Heart right ventricle (tissue), 16 donors: ENCODE measurements around the gene AXIN1. TPM values are rescaled to one million over a fixed set of nuclear protein-coding genes. Genes with fewer than 3 reads are reported as not detected.

ENCODE experiments used
- ATAC-seq, 8 donors: fragments of 200-7000 bp; cut with Tn5 transposase; one replicate each; pipeline ENCODE4 v1.9.1; 2020; ENCODE audit warnings: mild to moderate bottlenecking in 8 of 8, moderate library complexity in 8 of 8, moderate number of reproducible peaks in 1 of 8
- DNase-seq, 2 donors: peaks; one replicate each; pipeline ENCODE4 v3.0.0-alpha.2; 2020
- H3K27ac ChIP-seq, 10 donors: fragments of 200-600 bp; sonication (generic) in 2 of 10; one replicate each; pipeline versions ENCODE4 v1.5.0 to v1.8.0; 2020 to 2022; ENCODE audit warnings: mild to moderate bottlenecking in 3 of 10
- H3K27me3 ChIP-seq, 7 donors: fragments of 200-600 bp; one replicate each; pipeline ENCODE4 v1.8.0; 2021 to 2022; ENCODE audit warnings: mild to moderate bottlenecking in 2 of 7
- H3K36me3 ChIP-seq, 9 donors: fragments of 200-600 bp; sonication (generic) in 1 of 9; one replicate each; pipeline versions ENCODE4 v1.5.0 to v1.8.0; 2020 to 2022; ENCODE audit warnings: mild to moderate bottlenecking in 2 of 9
- H3K4me1 ChIP-seq, 9 donors: fragments of 200-600 bp; sonication (generic) in 1 of 9; one replicate each; pipeline versions ENCODE4 v1.5.0 to v1.8.0; 2020 to 2022; ENCODE audit warnings: mild to moderate bottlenecking in 4 of 9
- H3K4me3 ChIP-seq, 10 donors: fragments of 200-600 bp; sonication (generic) in 2 of 10; one replicate each; pipeline versions ENCODE4 v1.5.0 to v1.8.0; 2020 to 2022; ENCODE audit warnings: mild to moderate bottlenecking in 7 of 10, moderate library complexity in 2 of 10
- H3K9me3 ChIP-seq, 11 donors: fragments of 200-600 bp in 10 of 11; sonication (generic) in 2 of 11; one replicate each; pipeline versions ENCODE4 v1.5.0 to v1.8.0; 2013 to 2022; ENCODE audit warnings: mild to moderate bottlenecking in 2 of 11, control low read depth in 1 of 11, moderate library complexity in 1 of 11
- CTCF ChIP-seq, 9 donors: fragments of 200-600 bp; sonication (generic) in 2 of 9; IDR thresholded peaks; one replicate each; pipeline versions ENCODE4 v1.5.0 to v1.8.0; 2021 to 2022; ENCODE audit warnings: antibody characterized with exemption in 9 of 9, mild to moderate bottlenecking in 5 of 9, moderate library complexity in 1 of 9
- WGBS, 2 donors: extraction: QIAGEN DNeasy Blood & Tissue Kit; methylation state at CpG; one replicate each; pipeline ENCODE4 v1.1.7; 2013; ENCODE audit warnings: inconsistent platforms in 1 of 2; 5-methylcytosine and 5-hydroxymethylcytosine counted together
- intact Hi-C, 10 donors: fragments of 100-400 bp; cut with DNase I; formaldehyde crosslinking; loops; one replicate each; pipeline versions ENCODE4 v1.11.1 to v1.14.2; 2022
- polyA plus RNA-seq, 2 donors: library from polyadenylated mRNA; stranded (reverse); fragments of 200-250 nt; gene quantifications; one replicate each; pipeline ENCODE4 v1.2.3, GENCODE V29; 2013
- total RNA-seq, 10 donors: library from RNA; stranded (reverse); fragmentation: NEBNext Ultra II Directional in 3 of 10; extraction: Animal tissue kit (Norgen Biotek cat#: 25700) in 3 of 10; gene quantifications; one replicate each; pipeline versions ENCODE4 v1.2.1 to v1.2.4, GENCODE V29; 2021 to 2023
- donor health status: Arrhythmogenic right ventricular cardiomyopathy.
- donor health status: ischemic (EF 13 %, LVEDD 7.1; RV severe dilation, severe dysfunction).
- donor health status: healthy with polysubstance abuse.
- donor health status: DM: no; HTN: yes; CAD: no.
- donor health status: DM: no; HTN: no; CAD: no.
- donor health status: ischemic (EF 25% LVEDD 6.9; RV normal size, moderate dysfunction).
- donor health status: ischemic (EF 25% LVEDD 5.7; RV mildly dilated, moderate dysfunction).
- donor health status: healthy.
- donor health status: DM: yes; HTN: yes; CAD: no.
- donor health status: Ischemic cardiomyopathy.
- donor health status: ischemic (EF 35%, LVEDD 5.7; RV mildly dilated, moderate dysfunction).
- donor health status: nonischemic (EF 11% LVEDD 7.7; RV severe dilation, severe dysfunction).
- donor health status: DM: yes; HTN: yes; CAD: no.
- donor health status: PGD.
- donor health status: ischemic (EF 29% LVEDD 5.4; RV normal size, mild dysfunction).
- donor health status: nonischemic (EF 23%, LVEDD 6.1; RV moderate dilation, normal function).

Gene AXIN1
- total and polyA plus RNA-seq, 12 donors, result 7.7 to 16.1 (median 9.5) TPM

DNA sequence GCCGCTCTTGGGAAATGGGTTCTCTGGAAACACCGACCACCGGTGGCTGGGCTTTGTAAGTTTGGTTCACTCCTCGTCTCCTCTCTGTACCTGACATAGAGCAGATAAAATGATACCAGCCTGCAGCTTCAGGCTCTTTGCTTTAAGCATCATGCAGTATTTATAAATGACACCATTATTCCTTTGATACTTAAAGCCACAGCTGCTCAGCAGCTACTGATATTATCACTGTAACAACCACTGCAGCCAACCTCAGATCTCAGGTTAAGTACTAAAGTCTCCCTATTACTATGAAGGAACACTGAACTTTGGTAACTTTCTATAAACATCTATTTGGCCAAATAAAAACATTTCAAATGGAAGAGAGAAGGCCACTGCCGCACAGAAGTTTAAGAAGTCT lies 34.9 kb downstream of the AXIN1 start:
- intact Hi-C loops, result no loop called here
- H3K4me1 ChIP-seq, result no peaks in the 10 kb centered on the region
- 94 to 96% methylated on average over 5 of the region's 5 CpGs for WGBS, 2 donors
- no peak overlapping the region for H3K27ac ChIP-seq
- H3K9me3 ChIP-seq, result no peaks in the 10 kb centered on the region
- H3K27me3 ChIP-seq, result no peaks in the 10 kb centered on the region
- no peak for ATAC-seq
- DNase-seq, result no peak
- TF ChIP-seq CTCF (IDR thresholded peaks at IDR 0.05), result no peak
- peaks cover 0 to 45% (median 6%) of the 10 kb centered on the region in 9 donors for H3K36me3 ChIP-seq
- H3K4me3 ChIP-seq, result no peak overlapping the region

DNA sequence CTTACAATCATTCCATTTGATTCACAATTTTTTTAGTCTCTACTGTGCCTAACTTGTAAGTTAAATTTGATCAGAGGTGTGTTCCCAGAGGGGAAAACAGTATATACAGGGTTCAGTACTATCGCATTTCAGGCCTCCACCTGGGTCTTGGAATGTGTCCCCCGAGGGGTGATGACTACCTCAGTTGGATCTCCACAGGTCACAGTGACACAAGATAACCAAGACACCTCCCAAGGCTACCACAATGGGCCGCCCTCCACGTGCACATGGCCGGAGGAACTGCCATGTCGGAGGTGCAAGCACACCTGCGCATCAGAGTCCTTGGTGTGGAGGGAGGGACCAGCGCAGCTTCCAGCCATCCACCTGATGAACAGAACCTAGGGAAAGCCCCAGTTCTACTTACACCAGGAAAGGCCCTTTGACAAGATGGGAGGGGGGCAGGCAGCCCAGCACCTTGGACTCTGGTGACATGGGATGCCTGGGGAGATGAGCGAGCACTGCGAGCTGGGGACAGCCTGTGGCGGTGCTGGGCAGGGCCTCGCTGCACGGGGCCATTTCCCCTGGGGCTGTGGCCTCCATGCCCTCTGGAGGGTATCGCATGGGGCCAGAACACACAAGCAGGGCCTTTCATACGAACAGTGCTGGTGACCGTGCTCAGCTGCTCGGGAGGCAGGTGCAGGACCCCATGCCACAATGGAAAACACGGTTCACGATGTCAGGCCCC lies 35.6 kb downstream of the AXIN1 start:
- DNase-seq (no peak), ATAC-seq (no peak)
- intact Hi-C loops, result no loop called here
- Histone ChIP-seq H3K27ac (no peak overlapping the region), H3K27me3 (no peaks in the 10 kb centered on the region), H3K4me1 (no peaks in the 10 kb centered on the region), H3K36me3 (peaks cover 0 to 51% (median 6%) of the 10 kb centered on the region in 9 donors), H3K4me3 (no peak overlapping the region), H3K9me3 (no peaks in the 10 kb centered on the region)
- WGBS, 2 donors, result 91 to 93% methylated on average over 19 of the region's 19 CpGs
- TF ChIP-seq CTCF (IDR thresholded peaks at IDR 0.05), result no peak

DNA sequence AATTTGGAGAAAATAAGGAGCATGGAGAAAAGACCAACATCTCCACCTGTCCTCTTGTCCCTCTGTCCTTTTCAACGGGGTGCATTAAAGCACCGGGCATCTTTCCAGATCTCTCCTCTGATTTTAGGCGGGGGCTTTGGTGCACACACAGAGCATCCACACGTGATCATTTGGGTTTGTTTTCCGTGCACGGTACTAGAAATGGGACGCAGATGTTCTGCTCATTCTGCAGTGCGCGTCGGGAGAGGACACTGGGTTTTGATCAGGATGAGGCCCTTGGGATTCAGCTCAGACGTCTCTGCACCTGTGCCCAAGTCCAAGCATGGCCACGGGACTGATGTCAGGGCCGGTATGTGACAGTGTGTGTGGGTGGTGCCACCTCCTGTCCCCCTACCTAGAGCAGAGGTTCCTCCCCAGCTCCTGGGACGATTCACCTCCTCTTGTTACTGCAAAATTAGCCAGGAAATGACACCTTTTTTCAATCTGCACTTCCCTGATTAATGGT lies 37.7 kb downstream of the AXIN1 start:
- TF ChIP-seq CTCF (IDR thresholded peaks at IDR 0.05), result no peak
- H3K27me3 ChIP-seq, result no peaks in the 10 kb centered on the region

GRCh38 chr16:314351-314750 lies 38.2 kb downstream of the AXIN1 start:
- ATAC-seq, result no peak
- Histone ChIP-seq H3K27me3 (no peaks in the 10 kb centered on the region), H3K9me3 (no peaks in the 10 kb centered on the region), H3K27ac (no peak overlapping the region), H3K36me3 (peaks cover 0 to 69% (median 10%) of the 10 kb centered on the region in 9 donors), H3K4me1 (no peaks in the 10 kb centered on the region), H3K4me3 (no peak overlapping the region)
- WGBS, 2 donors, result 92 to 93% methylated on average over 16 of the region's 16 CpGs
- intact Hi-C loops, result no loop called here
- TF ChIP-seq CTCF (IDR thresholded peaks at IDR 0.05), result no peak
- DNase-seq, result no peak

More for the DNA sequence above, 37.7 kb downstream of the AXIN1 start:
- ATAC-seq (no peak), DNase-seq (no peak)
- Histone ChIP-seq H3K36me3 (peaks cover 0 to 68% (median 6%) of the 10 kb centered on the region in 9 donors), H3K9me3 (no peaks in the 10 kb centered on the region), H3K4me1 (no peaks in the 10 kb centered on the region), H3K27ac (no peak overlapping the region), H3K4me3 (no peak overlapping the region)
- intact Hi-C loops, result no loop called here
- 79% methylated on average over 14 of the region's 14 CpGs for WGBS, 2 donors
